BE2C (cell line): Measurements from ENCODE around the gene PARP3.
A peak's percentile ranks its signal among the peaks of the same experiment; 100 is the strongest.

Source experiments
- DNase-seq: peaks from one replicate; pipeline ENCODE4 v3.0.0-alpha.2; 2020
- H3K27me3 ChIP-seq: fragments of 250-450 bp; sonication (Bioruptor Pico); 2 replicates; pipeline ENCODE4 v1.5.1; 2020; ENCODE audit warnings: mild to moderate bottlenecking
- H3K36me3 ChIP-seq: fragments of 250-450 bp; sonication (Bioruptor Pico); 2 replicates; pipeline ENCODE4 v1.5.1; 2020; ENCODE audit warnings: mild to moderate bottlenecking
- H3K4me1 ChIP-seq: fragments of 250-450 bp; sonication (Bioruptor Pico); 2 replicates; pipeline ENCODE4 v1.5.1; 2020
- H3K4me3 ChIP-seq: 2 replicates; pipeline ENCODE4 v1.5.1; 2011; ENCODE audit warnings: low read depth, low read length
- H3K9me3 ChIP-seq: fragments of 250-450 bp; sonication (Bioruptor Pico); 2 replicates; pipeline ENCODE4 v1.5.1; 2020
- CTCF ChIP-seq: IDR thresholded peaks from 2 replicates; pipeline ENCODE4 v1.5.1; 2012; ENCODE audit warnings: mild to moderate bottlenecking, low read depth, low read length

PARP3 gene

DNA sequence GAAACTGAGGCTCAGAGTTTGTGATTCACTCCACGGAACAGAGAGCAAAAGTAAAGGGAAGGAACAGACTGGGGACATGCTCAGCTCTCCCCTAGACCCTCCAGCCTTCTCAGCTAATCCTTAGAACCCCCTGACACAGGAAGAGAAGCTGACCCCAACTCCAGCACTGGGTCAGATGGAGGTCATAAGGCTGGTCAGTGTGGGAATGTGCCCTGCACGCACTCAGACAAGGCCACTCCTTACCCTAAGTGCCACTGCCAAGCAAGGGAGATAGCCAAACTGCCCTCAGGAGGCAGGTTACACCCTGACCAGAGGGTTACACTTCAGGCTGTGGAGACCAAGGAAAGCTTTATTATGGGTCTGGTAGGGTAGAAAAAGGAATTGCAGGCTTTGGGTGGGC lies 52.4 kb downstream of the PARP3 start:
- no peak for TF ChIP-seq CTCF
- Histone ChIP-seq H3K27me3 (no peaks in the 10 kb centered on the region), H3K4me3 (peak overlapping the region; percentile 97), H3K9me3 (no peaks in the 10 kb centered on the region), H3K4me1 (peaks cover 5% of the 10 kb centered on the region; the same call in 1 of the 2 replicates), H3K36me3 (peaks cover 40% of the 10 kb centered on the region)
- no peak for DNase-seq

DNA sequence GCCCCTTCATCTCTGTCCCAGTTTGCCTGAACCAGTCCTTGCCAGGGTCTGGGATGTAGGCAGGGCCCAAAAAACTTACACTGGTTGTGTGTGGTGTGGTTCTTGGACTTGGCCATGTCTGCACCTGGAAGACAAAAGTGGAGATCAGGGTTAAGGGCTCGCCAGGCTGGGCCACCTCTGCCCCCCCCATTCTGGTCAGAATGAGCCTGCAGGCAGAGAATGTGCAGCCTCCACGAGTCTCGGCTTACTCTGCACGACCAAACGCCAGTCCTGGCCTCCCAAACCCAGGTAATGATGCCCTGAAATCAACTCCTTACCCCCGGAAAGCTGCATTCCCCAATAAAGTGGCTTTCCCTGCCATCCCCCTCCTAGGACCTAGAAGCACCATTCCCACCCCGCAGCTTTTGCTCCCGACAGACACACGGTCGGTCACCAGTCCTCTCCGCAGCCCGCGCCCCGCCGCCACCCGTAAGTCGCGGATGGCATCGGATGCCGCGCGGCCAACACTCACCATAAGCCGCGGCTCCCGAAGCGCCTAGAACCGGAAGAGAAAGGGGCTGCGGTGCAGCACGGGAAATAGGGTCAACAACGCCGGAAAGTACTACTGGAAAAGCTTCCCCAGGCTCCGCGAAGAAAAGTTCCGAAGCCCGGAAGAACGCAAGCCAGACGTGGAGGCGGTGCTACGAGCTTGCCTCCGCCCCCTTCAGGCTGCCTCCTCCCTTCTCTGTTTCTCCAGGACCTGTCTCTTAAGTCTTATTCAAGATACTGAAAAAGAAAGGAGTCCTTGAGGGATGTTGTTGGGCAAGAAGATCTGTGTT lies 53.4 kb downstream of the PARP3 start, which contains the start of gene RPL29:
TSS of gene RPL29 (minus strand) at position 550 of the 818 bp plus-strand sequence. CDS start at position 116, 434 bp downstream.
- DNase-seq: peak; percentile 81

GRCh38 chr3:51997172-51997571 lies 55.0 kb downstream of the PARP3 start:
- DNase-seq: no peak
- no peaks in the 10 kb centered on the region for H3K4me1 ChIP-seq

More for the DNA sequence above, 53.4 kb downstream of the PARP3 start, which contains the start of gene RPL29:
- Histone ChIP-seq H3K9me3 (no peaks in the 10 kb centered on the region), H3K36me3 (peaks cover 40% of the 10 kb centered on the region), H3K4me1 (peaks cover 5% of the 10 kb centered on the region; the same call in 1 of the 2 replicates), H3K27me3 (no peaks in the 10 kb centered on the region), H3K4me3 (peak within 1 kb of the TSS; percentile 97)
- TF ChIP-seq CTCF: peak; percentile 24

DNA sequence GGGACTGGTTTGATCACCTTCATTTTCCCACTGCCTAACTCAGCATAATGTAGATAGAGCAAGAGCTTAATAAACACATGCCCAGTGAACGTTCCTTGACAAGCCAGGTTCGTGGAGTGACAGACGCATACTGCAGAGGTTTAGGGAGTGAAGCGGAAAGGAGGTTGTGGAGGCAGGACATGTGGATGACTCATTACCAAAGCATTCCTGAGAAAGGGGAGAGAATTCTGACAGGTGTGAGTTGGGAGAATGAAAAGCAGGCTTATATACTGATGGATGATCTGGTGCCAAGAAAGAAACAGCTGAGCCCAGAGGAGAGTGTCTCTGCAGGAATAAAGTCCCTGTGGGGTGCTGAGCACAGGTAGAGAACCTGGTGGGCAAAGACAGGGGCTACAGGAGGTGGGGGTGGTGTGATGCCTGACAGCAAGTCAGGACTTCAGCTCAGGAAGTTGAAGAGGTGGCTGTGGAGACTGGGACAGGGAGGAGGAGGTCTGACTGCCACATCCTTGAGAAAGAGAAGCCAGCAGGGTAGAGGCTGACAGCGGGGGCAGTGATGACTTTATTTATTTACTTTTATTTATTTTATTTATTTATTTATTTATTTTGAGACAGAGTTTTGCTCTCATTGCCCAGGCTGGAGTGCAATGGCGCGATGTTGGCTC lies 55.9 kb downstream of the PARP3 start:
- no peaks in the 10 kb centered on the region for H3K27me3 ChIP-seq
- TF ChIP-seq CTCF: no peak
- no peak overlapping the region for H3K4me3 ChIP-seq
- no peaks in the 10 kb centered on the region for H3K4me1 ChIP-seq
- no peak for DNase-seq
- no peaks in the 10 kb centered on the region for H3K9me3 ChIP-seq
- H3K36me3 ChIP-seq: peaks cover 23% of the 10 kb centered on the region

More at GRCh38 chr3:51997172-51997571, 55.0 kb downstream of the PARP3 start:
- TF ChIP-seq CTCF: no peak
- H3K36me3 ChIP-seq: peaks cover 32% of the 10 kb centered on the region
- H3K27me3 ChIP-seq: no peaks in the 10 kb centered on the region
- no peaks in the 10 kb centered on the region for H3K9me3 ChIP-seq
- H3K4me3 ChIP-seq: no peak overlapping the region
